Measurements from ENCODE around the gene PAQR5. TPM values are rescaled to one million over a fixed set of nuclear protein-coding genes. Genes with fewer than 3 reads are reported as not detected.

PAQR5 gene
- total RNA-seq, 6 experiments from 2014 or later, result 0.28 to 3.0 (median 0.98) TPM

- H3K4me3 ChIP-seq, result no peak overlapping the region
- H3K27me3 ChIP-seq, result no peaks in the 10 kb centered on the region
- intact Hi-C loops (cut with DNase I), result no loop called here
- ATAC-seq (no peak), DNase-seq (no peak)
- H3K27ac ChIP-seq, result no peak overlapping the region
- H3K9me3 ChIP-seq, result no peaks in the 10 kb centered on the region
- 68% methylated on average over 5 of the region's 8 CpGs for WGBS (ENCODE audit: insufficient coverage, low coverage, low lambda C conversion rate, missing lambda C conversion rate)
- H3K4me1 ChIP-seq, result no peaks in the 10 kb centered on the region
- TF ChIP-seq, protein P1, sequence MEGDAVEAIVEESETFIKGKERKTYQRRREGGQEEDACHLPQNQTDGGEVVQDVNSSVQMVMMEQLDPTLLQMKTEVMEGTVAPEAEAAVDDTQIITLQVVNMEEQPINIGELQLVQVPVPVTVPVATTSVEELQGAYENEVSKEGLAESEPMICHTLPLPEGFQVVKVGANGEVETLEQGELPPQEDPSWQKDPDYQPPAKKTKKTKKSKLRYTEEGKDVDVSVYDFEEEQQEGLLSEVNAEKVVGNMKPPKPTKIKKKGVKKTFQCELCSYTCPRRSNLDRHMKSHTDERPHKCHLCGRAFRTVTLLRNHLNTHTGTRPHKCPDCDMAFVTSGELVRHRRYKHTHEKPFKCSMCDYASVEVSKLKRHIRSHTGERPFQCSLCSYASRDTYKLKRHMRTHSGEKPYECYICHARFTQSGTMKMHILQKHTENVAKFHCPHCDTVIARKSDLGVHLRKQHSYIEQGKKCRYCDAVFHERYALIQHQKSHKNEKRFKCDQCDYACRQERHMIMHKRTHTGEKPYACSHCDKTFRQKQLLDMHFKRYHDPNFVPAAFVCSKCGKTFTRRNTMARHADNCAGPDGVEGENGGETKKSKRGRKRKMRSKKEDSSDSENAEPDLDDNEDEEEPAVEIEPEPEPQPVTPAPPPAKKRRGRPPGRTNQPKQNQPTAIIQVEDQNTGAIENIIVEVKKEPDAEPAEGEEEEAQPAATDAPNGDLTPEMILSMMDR (IDR thresholded peaks at IDR 0.05), result no peak
- no peak for TF ChIP-seq POLR2A (IDR thresholded peaks at IDR 0.05)
- H3K36me3 ChIP-seq, result no peaks in the 10 kb centered on the region
These were observed 14.8 kb downstream of the PAQR5 start for GRCh38 chr15:69313432-69314000.

DNA sequence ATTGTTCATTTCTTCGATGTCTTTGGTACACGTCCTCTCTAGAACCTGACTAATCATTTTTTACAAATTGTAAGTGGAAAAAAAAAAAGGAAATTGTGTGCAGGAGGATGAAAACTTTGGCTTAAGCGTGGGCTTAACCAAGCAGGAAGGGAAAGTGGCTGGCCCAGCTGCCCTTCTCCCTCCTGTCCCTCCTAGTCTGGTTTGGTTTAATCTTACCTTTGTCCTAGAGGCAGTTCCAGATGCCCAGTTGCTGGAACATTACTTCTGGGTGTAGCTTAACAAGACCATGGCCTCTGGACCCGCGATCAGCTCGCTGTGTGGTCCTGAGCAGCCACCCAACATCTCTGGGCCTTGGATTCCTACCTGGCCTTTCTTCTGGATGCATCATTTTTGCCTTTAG is 15.4 kb downstream of the PAQR5 start:
- DNase-seq, result no peak
- Histone ChIP-seq H3K4me1 (no peaks in the 10 kb centered on the region), H3K27ac (no peak overlapping the region), H3K36me3 (no peaks in the 10 kb centered on the region), H3K9me3 (no peaks in the 10 kb centered on the region), H3K4me3 (no peak overlapping the region), H3K27me3 (no peaks in the 10 kb centered on the region)
- WGBS (ENCODE audit: insufficient coverage, low coverage, low lambda C conversion rate, missing lambda C conversion rate), result 67% methylated on average over 6 of the region's 6 CpGs
- no peak for TF ChIP-seq POLR2A (IDR thresholded peaks at IDR 0.05)
- TF ChIP-seq, protein P1 (IDR thresholded peaks at IDR 0.05), result no peak
- no peak for ATAC-seq
- intact Hi-C loops (cut with DNase I), result no loop called here

DNA sequence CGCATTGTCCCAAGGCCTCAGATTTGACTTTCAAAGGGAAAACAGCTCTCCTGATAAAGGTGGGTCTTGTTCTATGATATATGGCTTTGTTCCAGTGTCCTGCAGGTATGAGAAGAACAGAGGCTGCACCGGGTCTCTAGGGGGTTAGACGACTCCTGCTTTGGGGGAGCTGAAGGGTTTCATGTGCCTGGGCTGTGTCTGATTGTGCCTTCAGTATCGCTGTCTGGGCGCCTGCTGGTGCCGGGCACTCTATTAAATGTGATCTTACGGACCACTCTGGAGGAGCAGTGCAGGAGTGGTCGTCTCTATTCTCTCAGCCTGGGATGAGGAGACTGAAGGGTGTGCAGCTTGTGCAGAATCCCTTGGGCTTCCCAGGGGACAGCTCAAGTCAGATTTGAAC is 16.0 kb downstream of the PAQR5 start:
- intact Hi-C loops (cut with DNase I), result no loop called here

GRCh38 chr15:69315402-69316110 is 16.8 kb downstream of the PAQR5 start:
- no peak for ATAC-seq
- Histone ChIP-seq H3K27ac (no peak overlapping the region), H3K27me3 (no peaks in the 10 kb centered on the region), H3K9me3 (no peaks in the 10 kb centered on the region), H3K36me3 (no peaks in the 10 kb centered on the region), H3K4me1 (no peaks in the 10 kb centered on the region), H3K4me3 (no peak overlapping the region)
- 71% methylated on average over 8 of the region's 9 CpGs for WGBS (ENCODE audit: insufficient coverage, low coverage, low lambda C conversion rate, missing lambda C conversion rate)
- TF ChIP-seq, protein P1 (IDR thresholded peaks at IDR 0.05), result no peak
- no peak for TF ChIP-seq POLR2A (IDR thresholded peaks at IDR 0.05)
- intact Hi-C loops (cut with DNase I), result no loop called here
- no peak for DNase-seq

More for the DNA sequence above, 16.0 kb downstream of the PAQR5 start:
- Histone ChIP-seq H3K4me1 (no peaks in the 10 kb centered on the region), H3K4me3 (no peak overlapping the region), H3K27ac (no peak overlapping the region), H3K9me3 (no peaks in the 10 kb centered on the region), H3K27me3 (no peaks in the 10 kb centered on the region), H3K36me3 (no peaks in the 10 kb centered on the region)
- TF ChIP-seq, protein P1 (IDR thresholded peaks at IDR 0.05), result no peak
- TF ChIP-seq POLR2A (IDR thresholded peaks at IDR 0.05), result no peak
- 80% methylated on average over 3 of the region's 8 CpGs for WGBS (ENCODE audit: insufficient coverage, low coverage, low lambda C conversion rate, missing lambda C conversion rate)
- ATAC-seq (no peak), DNase-seq (no peak)

Measured in right lobe of liver (tissue), 6 donors.